Measurements from ENCODE around the gene CCDC192.

GRCh38 chr5:127976991-127977717 is 274.0 kb downstream of the CCDC192 start:
- no peak for TF ChIP-seq CTCF (IDR thresholded peaks at IDR 0.05; ENCODE audit: low read depth, low read length)
- no peak for TF ChIP-seq POLR2A (IDR thresholded peaks at IDR 0.05; ENCODE audit: extremely low read depth, insufficient read length)
- TF ChIP-seq MAX (IDR thresholded peaks at IDR 0.05; ENCODE audit: low read depth, low read length), result no peak
